Transverse colon (tissue), 4 donors: ENCODE data around the gene CHMP3. TPM values are rescaled to one million over a fixed set of nuclear protein-coding genes. Genes with fewer than 3 reads are reported as not detected.

ENCODE experiments used
- DNase-seq: peaks from one replicate; pipeline ENCODE4 v3.0.0-alpha.2; 2019
- H3K27ac ChIP-seq, 4 donors: fragments of 200-600 bp; sonication (generic); 2 replicates each; pipeline ENCODE4 v1.5.1; 2016 to 2018; ENCODE audit warnings: inconsistent platforms in 4 of 4
- H3K27me3 ChIP-seq: fragments of 200-600 bp; sonication (generic); 2 replicates; pipeline ENCODE4 v1.5.1; 2017; ENCODE audit warnings: inconsistent platforms
- H3K36me3 ChIP-seq, 4 donors: fragments of 200-600 bp; sonication (generic); 2 replicates each; pipeline ENCODE4 v1.5.1; 2017 to 2019; ENCODE audit warnings: inconsistent platforms in 4 of 4
- H3K4me1 ChIP-seq, 4 donors: fragments of 200-600 bp; sonication (generic); 2 replicates each; pipeline ENCODE4 v1.5.1; 2017 to 2020; ENCODE audit warnings: inconsistent platforms in 4 of 4
- H3K4me3 ChIP-seq, 4 donors: fragments of 200-600 bp; sonication (generic); 1 replicate in 1 of 4; 2 replicates in 3 of 4; pipeline versions ENCODE4 v1.5.1 to v1.6.1; 2017 to 2019; ENCODE audit warnings: inconsistent platforms in 4 of 4
- H3K9me3 ChIP-seq, 2 donors: fragments of 200-600 bp; sonication (generic); 2 replicates each; pipeline ENCODE4 v1.5.1; 2017 to 2019; ENCODE audit warnings: inconsistent platforms in 2 of 2
- EP300 ChIP-seq: sonication (generic); formaldehyde crosslinking; IDR thresholded peaks from one replicate; pipeline ENCODE4 v1.6.1; 2017; ENCODE audit warnings: antibody characterized with exemption, low read depth
- POLR2A ChIP-seq: fragments of 450-650 bp; IDR thresholded peaks from one replicate; pipeline ENCODE4 v1.6.1; 2016; ENCODE audit warnings: antibody characterized with exemption, mild to moderate bottlenecking, moderate library complexity
- POLR2AphosphoS5 ChIP-seq, 3 donors: sonication (generic); formaldehyde crosslinking; IDR thresholded peaks; one replicate each; pipeline ENCODE4 v1.6.1; 2016; ENCODE audit warnings: antibody characterized with exemption in 3 of 3
- WGBS, 2 donors: methylation state at CpG; one replicate each; pipeline ENCODE4 v1.1.5; 2018; ENCODE audit warnings: low coverage in 1 of 2; 5-methylcytosine and 5-hydroxymethylcytosine counted together
- in situ Hi-C, 4 donors: fragments of 200-750 bp; cut with MboI; loops; one replicate each; pipeline versions ENCODE4 v1.15.0 to v1.15.1; 2017; ENCODE audit warnings: low sequenced_read_pairs in 3 of 4, low pct_ligation_motif_present in 1 of 4, low pct_unique_long_range_greater_than_20kb in 1 of 4
- intact Hi-C: fragments of 100-400 bp; cut with DNase I; formaldehyde crosslinking; loops from one replicate; pipeline ENCODE4 v1.15.1; 2023; ENCODE audit warnings: low total_unique reads
- total RNA-seq, 4 donors: library from RNA; depleted of rRNA; stranded (reverse); fragments of >200 nt; gene quantifications; one replicate each; pipeline ENCODE4 v1.1.0, GENCODE V29; 2016
- TF ChIP-seq, protein P1 (sequence below), 5 experiments: fragments of 200-600 bp in 3 of 5; fragments of 450-650 bp in 2 of 5; sonication (generic) in 3 of 5; IDR thresholded peaks; 1 replicate in 2 of 5; 2 replicates in 3 of 5; pipeline ENCODE4 v1.5.1; 2016 to 2017; ENCODE audit warnings: antibody characterized with exemption in 5 of 5, inconsistent platforms in 3 of 5, mild to moderate bottlenecking in 2 of 5, moderate library complexity in 1 of 5

CHMP3 gene
- total RNA-seq, 4 donors from 2014 or later, result 83.8 to 200 (median 101) TPM

DNA sequence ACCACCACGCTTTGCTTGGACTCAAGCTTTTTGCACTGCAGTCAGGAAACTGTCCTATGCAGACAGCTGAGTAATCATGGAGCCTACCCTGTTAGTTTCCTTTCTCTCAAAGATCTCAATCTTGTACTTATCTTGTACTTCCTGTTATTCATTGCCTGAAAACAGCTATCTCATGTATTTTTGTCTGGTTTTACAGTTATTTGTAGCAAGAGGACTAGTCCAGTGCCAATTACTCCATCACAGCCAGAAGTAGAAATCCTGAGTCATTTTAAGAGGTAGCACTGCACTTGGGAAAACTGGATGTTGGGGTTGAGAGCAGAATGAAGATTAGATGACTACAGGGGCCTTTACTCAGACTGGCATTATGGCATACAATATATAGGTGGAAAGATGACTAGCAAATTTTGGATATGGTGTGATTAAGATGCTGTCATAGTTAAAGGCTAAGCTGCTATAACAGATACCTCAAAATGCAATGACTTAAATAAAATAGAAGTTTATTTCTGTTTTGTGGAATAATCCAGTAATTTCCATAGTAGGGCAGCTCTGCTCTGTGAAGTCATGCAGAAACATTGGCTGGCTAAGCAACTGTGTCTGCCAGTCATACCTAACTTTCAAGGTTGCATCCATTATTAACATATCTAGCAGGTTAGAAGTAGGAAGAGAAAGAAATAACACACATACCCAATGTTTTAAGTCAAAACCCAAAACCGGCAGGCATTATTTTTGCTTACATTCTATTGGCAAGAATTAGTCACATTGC lies 21.1 kb upstream of the CHMP3 start:
- in situ Hi-C loops, result no loop called here
- 71 to 83% methylated on average over 2 of the region's 2 CpGs for WGBS, 2 donors
- H3K4me3 ChIP-seq, result no peak overlapping the region
- no peaks in the 10 kb centered on the region for H3K27me3 ChIP-seq
- TF ChIP-seq, protein P1, sequence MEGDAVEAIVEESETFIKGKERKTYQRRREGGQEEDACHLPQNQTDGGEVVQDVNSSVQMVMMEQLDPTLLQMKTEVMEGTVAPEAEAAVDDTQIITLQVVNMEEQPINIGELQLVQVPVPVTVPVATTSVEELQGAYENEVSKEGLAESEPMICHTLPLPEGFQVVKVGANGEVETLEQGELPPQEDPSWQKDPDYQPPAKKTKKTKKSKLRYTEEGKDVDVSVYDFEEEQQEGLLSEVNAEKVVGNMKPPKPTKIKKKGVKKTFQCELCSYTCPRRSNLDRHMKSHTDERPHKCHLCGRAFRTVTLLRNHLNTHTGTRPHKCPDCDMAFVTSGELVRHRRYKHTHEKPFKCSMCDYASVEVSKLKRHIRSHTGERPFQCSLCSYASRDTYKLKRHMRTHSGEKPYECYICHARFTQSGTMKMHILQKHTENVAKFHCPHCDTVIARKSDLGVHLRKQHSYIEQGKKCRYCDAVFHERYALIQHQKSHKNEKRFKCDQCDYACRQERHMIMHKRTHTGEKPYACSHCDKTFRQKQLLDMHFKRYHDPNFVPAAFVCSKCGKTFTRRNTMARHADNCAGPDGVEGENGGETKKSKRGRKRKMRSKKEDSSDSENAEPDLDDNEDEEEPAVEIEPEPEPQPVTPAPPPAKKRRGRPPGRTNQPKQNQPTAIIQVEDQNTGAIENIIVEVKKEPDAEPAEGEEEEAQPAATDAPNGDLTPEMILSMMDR (IDR thresholded peaks at IDR 0.05), result no peak
- TF ChIP-seq POLR2A (no peak), EP300 (no peak), POLR2AphosphoS5 (IDR thresholded peaks at IDR 0.05) (no peak)
- intact Hi-C loops, result no loop called here
- DNase-seq, result no peak
- H3K4me1 ChIP-seq, result no peaks in the 10 kb centered on the region
- no peaks in the 10 kb centered on the region for H3K9me3 ChIP-seq
- H3K36me3 ChIP-seq, result no peaks in the 10 kb centered on the region
- peak overlapping the region in 1 of 4 donors; percentile 30 for H3K27ac ChIP-seq

DNA sequence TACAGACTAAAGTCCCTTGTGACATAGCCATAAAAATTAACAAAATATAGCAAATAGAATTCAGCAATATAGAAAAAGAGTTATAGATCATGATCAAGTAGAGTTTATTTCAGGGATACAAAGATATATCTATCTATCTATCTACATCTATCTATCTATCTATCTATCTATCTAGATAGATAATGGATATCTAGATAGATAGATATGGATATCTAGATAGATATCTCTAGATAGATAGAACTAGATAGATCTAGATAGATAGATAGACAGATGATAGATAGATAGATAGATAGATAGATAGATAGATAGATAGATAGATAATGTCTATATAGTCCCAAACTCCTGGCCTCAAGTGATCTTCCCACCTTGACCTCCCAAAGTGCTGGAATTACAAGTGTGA lies 17.3 kb upstream of the CHMP3 start:
- Histone ChIP-seq H3K4me3 (no peak overlapping the region), H3K27ac (no peak overlapping the region), H3K4me1 (no peaks in the 10 kb centered on the region), H3K9me3 (no peaks in the 10 kb centered on the region), H3K36me3 (no peaks in the 10 kb centered on the region), H3K27me3 (no peaks in the 10 kb centered on the region)
- DNase-seq, result no peak
- in situ Hi-C loops (no loop called here), intact Hi-C loops (no loop called here)
- TF ChIP-seq POLR2AphosphoS5 (IDR thresholded peaks at IDR 0.05) (no peak), POLR2A (no peak), EP300 (no peak)
- TF ChIP-seq, protein P1 (IDR thresholded peaks at IDR 0.05), result no peak

DNA sequence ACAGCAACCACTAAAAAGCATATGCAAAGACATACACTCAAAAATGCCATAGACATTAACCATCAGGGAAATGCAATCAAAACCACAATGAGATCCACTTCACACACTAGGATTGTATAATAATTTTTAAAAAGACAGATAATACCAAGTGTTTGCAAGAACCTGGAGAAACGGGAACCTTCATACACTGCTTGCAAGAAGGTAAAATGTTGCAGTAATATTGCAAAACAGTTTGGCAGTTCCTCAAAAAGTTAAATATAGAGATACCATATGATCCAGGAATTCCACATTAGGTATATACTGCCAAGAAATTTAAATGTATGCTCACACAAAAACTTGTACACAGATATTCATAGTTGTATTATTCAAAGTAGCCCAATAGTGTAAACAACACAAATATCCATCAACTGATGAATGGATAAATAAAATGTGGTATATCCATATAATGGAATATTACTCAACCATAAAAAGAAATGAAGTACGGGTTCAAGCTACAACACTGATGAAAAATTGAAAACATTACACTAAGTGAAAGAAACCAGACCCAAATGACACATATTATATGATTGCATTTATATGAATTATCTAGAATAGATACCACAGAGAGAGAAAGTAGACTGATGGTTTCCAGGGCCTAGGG lies 14.7 kb upstream of the CHMP3 start:
- TF ChIP-seq POLR2AphosphoS5 (IDR thresholded peaks at IDR 0.05) (no peak), POLR2A (no peak), EP300 (no peak)
- TF ChIP-seq, protein P1 (IDR thresholded peaks at IDR 0.05), result no peak
- H3K4me3 ChIP-seq, result no peak overlapping the region
- no peaks in the 10 kb centered on the region for H3K27me3 ChIP-seq
- H3K9me3 ChIP-seq, result no peaks in the 10 kb centered on the region
- no peaks in the 10 kb centered on the region for H3K4me1 ChIP-seq
- no peak overlapping the region for H3K27ac ChIP-seq
- no peak for DNase-seq
- no peaks in the 10 kb centered on the region for H3K36me3 ChIP-seq
- 84 to 92% methylated on average over 2 of the region's 2 CpGs for WGBS, 2 donors
- in situ Hi-C loops (no loop called here), intact Hi-C loops (no loop called here)

DNA sequence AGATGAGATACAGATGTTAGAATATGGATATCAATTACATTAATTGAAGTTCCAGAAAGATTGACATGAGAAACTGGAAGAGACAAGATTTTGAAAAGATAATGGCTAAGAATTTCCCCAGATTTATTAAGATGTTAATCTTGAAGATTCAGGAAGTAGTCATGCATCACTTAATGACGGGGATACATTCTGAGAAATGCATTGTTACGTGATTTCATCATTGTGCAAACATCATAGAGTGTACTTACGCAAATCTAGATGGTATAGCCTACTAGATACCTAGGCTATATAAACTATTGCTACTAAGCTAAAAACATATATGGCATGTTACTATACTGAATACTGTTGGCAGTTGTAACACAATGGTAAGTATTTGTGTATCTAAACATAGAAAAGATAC lies 6.8 kb upstream of the CHMP3 start:
- H3K27ac ChIP-seq, result no peak overlapping the region
- no peak overlapping the region for H3K4me3 ChIP-seq
- TF ChIP-seq EP300 (no peak), POLR2A (no peak), POLR2AphosphoS5 (IDR thresholded peaks at IDR 0.05) (no peak)
- TF ChIP-seq, protein P1 (IDR thresholded peaks at IDR 0.05), result no peak
- in situ Hi-C loops, result loop anchor here in 1 of 4 donors (25.0 kb wide), 1 partner anchor 117 kb away; no protein-coding TSS in a partner anchor
- no peaks in the 10 kb centered on the region for H3K36me3 ChIP-seq
- intact Hi-C loops, result no loop called here
- WGBS, 2 donors, result 74 to 90% methylated on average over 3 of the region's 3 CpGs
- no peaks in the 10 kb centered on the region for H3K4me1 ChIP-seq
- H3K27me3 ChIP-seq, result no peaks in the 10 kb centered on the region
- no peak for DNase-seq
- H3K9me3 ChIP-seq, result no peaks in the 10 kb centered on the region
